GM18507 (cell line): ENCODE results near the gene PSMG1.
"Not testable (repeated sequence)": the region's sequence is repeated elsewhere in the genome, so short reads cannot be mapped to it uniquely, and the experiment has no call there.

Experiments used
- DNase-seq: peaks from one replicate; pipeline ENCODE4 v3.0.0; 2011; ENCODE audit warnings: low read depth; ENCODE audit not compliant: insufficient read length; ENCODE audit errors: extremely low spot score
- FAIRE-seq: peaks from 2 replicates; lab custom pipeline; 2011; peaks lifted over from hg19 to GRCh38; lab: Jason Lieb, UNC

The PSMG1 gene

DNA sequence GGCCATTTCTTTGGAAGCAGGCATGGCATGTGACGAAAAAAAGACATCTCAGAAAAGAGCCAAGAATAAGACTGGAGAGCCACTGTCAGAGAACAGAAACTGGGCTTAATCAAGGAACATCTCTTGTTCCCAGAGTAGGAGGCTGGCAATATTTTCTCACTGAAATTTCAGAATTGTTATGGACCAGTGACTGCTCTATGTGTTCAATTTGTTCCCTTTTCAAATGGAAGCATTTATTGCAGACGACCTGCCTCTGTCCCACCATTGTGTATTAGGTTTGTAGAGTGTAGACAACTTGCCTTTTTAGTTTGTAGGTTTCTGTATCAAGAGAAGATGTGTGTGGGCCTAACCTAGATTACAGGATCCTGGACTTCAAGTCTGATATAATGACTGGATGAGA, 18.7 kb downstream of the PSMG1 start:
- FAIRE-seq (no peak), DNase-seq (no peak)

DNA sequence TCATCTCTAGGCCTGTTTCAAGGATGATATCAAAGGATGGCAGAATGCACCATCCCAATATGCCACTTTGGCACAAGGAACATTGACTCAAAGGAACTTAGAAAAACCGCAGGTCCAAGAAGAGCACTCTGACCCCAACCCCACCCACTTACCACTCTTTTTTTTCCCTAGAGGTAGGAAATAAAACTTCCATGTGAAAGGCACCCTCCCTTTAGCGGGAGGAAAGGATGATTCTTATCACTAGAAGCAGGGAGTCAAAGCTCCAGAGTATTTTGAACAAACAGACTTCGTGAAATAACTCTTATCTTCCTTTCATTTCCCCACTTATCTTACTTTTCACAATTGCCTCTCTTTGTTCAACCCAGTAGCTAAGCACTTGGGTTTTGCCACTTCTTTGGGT, 22.2 kb downstream of the PSMG1 start:
- DNase-seq (no peak), FAIRE-seq (no peak)

DNA sequence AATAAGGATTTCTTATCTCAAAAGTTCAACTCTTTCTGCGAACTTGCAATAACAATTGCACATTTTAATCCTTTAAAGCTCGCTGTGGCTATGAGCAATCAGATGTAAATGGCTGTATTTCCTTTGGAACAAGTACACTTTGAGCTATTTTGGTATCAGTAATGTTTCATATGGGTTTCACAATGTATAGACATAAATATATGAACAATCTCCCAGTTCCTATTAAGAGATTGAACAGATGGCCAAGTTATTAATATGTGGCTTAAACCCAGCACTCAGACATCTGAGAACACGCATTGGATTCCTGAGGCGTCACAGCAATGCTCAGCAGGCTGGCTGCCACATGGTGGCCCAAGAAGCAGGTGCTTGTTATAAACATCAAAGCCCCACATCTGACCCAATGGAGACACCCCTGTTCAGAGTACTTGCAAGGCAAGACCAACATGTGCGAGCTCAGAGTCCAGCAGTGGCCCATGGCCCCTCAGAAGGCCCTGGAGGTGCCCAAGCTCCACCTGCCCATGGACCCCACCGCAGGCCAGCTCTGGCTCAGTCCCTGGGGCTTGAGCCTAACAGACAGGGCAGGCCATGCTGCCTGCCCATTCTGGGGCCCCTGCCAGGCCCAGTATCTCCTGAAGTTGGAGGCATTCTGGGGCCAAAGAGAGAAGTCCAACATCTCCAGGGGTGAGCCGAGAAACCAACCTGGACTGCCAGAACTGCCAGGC, 23.7 kb downstream of the PSMG1 start:
- FAIRE-seq (no peak), DNase-seq (no peak)

DNA sequence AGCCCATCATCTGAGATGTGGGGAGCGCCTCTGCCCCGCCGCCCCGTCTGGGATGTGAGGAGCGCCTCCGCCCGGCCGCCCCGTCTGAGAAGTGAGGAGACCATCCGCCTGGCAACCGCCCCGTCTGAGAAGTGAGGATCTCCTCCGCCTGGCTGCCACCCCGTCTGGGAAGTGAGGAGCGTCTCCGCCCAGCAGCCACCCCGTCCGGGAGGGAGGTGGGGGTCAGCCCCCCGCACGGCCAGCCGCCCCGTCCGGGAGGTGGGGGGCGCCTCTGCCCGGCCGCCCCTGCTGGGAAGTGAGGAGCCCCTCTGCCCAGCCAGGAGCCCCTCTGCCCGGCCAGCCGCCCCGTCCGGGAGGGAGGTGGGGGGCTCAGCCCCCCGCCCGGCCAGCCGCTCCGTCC, 26.0 kb downstream of the PSMG1 start:
- DNase-seq, FAIRE-seq: not testable (repeated sequence)

DNA sequence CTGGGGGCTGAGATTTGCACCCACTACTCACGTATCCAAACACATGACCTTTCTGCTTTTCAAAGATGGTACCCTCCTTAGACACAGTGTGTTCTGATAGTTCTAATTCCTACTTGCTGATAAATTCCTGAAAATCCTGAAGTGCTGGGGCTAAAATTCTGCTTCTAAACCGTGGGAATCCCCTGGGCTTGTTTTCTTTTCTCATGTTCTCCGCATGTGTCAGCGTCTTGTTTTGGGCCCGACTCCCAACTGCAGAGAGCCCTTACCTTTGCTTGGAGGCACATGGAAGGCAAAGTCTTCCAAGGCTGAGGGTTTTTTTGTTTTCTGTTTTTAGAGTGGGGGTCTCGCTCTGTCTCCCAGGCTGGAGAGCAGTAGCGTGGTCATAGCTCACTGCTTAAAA, 27.2 kb downstream of the PSMG1 start:
- no peak for DNase-seq
- FAIRE-seq, result no peak

DNA sequence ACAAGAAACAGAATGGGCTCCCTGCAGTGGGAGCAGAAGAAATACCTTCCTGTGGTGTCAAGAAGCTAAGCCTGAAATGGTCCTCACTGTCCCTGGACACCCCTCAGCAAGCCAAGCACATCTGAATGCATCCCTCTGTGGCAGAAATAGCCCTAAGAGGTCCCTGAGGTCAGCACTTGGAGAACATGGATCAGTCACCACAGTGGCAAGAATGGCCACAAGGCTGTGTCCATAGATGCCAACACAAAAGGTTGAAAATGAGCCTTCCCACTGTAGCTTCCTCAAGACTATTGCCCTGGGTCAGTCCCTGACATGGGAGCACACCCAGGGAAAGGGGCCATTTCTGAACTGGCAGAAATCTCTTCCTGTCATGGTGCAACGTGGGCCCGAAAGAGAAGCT, 27.7 kb downstream of the PSMG1 start:
- FAIRE-seq, result no peak
- no peak for DNase-seq

DNA sequence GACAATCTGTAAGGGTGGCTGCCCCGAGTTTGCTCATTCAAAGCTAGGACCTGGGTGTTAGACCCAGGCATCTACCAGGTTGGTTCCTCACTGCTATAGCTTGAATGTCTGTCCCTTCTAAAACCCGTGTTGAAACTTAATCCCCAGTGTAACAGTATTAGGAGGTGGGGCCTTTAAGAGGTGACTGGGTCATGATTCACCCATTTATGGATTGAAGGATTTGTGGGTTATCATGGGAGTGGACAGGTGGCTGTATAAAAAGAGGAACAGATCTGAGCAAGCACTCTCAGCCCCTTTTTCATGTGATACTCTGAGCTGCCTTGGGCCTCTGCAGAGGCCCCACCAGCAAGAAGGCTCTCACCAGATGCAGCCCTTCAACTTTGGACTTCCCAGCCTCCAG, 29.4 kb downstream of the PSMG1 start:
- DNase-seq (no peak), FAIRE-seq (no peak)

DNA sequence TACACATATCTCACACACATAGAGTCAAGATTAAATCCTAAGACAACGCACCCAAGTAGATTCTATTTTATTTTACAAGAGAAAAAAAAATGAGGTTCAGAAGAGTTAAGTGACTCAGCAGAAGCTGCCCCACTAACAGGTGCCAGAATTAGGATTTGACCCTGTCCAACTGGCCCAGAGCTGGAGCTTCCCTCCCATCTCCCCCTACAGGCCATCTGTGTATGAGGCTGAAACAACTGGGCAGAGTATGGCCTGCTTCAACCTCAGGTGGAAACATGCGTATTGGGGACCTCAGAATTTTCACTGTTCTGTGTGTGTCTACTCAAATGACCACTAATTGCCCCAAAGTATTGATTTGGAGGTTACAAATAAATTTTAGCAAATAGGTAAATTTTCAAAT, 29.9 kb downstream of the PSMG1 start:
- DNase-seq, result no peak
- no peak for FAIRE-seq

DNA sequence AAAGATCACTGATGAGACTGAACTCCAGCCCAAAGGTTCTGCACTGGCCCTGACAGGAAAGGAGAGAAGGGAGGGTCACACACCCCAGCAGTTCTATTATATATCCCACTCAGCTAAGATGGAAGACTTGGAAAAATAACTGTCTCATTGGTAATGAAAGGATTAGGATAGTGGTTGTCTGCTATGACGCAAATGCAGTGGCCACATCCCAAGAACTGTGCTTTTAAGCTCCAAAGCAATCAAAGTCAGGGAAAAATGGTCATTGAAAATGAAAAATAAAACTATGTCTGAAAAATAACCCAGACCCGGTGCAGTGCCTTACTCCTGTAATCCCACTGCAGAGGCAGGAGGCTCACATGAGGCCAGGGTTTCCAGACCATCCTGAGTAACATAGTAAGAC, 31.0 kb downstream of the PSMG1 start:
- FAIRE-seq (no peak), DNase-seq (no peak)

DNA sequence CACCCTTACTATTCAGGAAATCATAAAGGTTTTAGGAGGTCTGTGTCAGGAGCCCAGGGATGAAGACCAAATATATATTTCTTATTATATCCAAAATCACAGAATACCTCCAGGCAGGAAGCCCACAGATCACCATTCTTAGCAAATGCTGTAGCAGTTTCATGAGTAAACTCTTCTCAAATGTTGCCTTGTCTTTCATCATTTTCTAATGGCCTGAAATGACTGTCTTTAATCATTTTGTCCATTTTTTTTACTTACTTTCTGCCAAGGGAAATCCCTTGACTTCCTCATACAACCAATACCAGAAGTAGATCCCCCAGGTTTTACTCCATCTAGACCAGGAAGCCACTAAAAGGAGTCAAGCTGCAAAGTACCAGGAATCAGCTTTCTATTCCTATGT, 32.4 kb downstream of the PSMG1 start:
- no peak for FAIRE-seq
- no peak for DNase-seq

DNA sequence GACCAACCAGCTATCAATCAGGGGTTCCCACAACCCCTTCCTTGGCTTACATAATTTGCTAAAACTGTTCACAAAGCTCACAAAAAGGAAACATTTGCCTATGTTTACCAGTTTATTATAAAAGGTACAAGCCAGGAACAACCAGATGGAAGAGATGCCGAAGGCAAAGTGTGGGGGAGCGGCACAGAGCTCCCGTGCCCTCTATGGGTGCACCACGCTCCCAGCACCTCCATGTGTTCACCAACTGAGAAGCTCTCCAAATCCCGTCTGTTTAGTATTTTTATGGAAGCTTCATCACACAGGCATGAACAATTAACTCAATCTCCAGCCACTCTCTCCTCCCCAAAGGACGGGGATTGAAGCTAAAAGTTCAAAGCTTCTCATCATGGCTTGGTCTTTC, 32.9 kb downstream of the PSMG1 start:
- no peak for FAIRE-seq
- DNase-seq, result no peak

DNA sequence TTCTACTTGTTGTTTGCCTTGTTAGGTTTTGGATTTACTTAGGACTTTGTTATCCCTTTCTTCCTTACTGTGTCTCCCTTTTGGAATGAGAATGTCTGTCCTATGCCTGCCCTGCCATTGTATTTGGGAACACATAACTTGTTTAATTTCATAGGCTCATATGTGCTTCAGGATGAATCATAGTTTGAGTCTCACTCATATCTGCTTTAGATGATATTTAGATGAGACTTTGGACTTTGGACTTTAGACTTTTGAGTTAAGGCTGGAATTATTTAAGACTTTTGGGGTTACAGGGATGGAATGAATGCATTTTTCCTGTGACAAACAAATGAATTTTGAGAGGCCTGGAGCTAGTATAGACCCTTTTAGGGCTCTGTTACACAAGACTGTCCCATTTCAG, 33.4 kb downstream of the PSMG1 start:
- DNase-seq (no peak), FAIRE-seq (no peak)

DNA sequence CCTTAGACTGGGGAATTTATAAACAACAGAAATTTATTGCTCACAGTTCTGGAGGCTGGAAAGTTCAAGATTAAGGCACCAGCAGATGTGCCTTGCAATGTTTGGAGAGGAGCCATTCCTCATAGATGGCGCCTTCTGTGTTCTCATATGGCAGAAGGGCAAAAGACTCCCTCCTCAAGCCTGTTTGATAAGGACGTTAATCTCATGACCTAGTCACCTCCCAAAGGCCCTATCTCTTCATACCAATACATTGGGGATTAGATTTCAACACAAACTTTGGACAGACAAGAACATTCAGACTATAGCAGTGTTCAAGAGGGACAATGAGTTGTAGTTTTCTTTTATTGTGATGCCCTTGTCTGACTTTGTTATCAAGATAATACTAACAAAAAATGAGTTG, 34.3 kb downstream of the PSMG1 start:
- no peak for DNase-seq
- no peak for FAIRE-seq

DNA sequence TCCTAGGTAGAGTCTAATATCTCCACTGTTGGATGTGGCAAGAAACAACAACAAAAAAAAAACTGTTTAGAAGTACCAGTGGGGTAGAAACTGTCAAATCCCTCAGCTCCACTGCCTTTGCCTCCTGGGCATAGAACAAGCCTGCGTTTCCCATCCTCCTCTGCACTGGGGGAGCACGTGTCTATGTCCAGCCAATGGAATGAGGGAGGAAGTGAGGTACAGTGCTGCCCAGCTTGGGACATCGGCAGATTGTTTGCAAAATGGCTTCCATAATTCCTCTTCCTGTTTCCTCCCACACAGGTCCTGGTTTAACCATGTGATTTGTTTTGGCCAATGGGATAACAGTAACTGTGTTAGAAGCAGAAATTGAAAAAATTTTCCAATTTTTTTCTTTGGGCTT, 39.1 kb downstream of the PSMG1 start:
- FAIRE-seq (no peak), DNase-seq (no peak)

DNA sequence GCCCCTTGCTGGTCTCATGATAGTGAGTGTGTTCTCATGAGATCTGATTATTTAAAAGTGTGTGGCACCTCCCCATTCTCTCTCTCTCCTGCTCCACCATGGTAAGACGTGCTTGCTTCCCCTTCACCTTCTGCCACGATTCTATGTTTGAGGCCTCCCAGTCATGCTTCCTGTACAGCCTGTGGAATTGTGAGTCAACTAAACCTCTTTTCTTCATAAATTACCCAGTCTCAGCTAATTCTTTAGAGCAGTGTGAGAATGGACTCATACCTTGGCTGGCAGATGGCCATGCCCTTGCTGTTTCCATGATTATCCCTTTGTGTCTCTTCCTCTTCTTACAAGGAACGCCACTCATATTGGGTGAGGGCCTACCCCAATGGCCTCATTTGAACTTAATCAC, 40.3 kb downstream of the PSMG1 start:
- DNase-seq (no peak), FAIRE-seq (no peak)

DNA sequence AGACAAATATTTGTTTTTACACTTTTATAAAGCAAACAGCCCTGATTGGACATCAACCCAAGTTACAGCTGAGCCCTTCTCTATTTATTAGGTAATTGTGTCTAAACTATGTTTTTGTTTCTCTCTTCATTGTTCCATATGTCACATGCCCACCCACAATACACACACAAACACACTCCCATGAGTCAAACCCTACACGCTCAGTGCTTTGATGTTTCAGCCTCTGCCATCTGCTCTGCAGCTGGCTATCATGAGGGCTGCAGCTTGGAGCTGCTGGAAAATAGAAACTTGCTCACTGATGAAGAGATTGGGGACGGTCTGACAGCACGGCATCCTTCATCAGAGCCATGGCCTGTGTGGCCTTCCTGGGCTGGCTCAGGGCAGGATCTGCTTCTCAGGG, 41.7 kb downstream of the PSMG1 start:
- DNase-seq (no peak), FAIRE-seq (no peak)

DNA sequence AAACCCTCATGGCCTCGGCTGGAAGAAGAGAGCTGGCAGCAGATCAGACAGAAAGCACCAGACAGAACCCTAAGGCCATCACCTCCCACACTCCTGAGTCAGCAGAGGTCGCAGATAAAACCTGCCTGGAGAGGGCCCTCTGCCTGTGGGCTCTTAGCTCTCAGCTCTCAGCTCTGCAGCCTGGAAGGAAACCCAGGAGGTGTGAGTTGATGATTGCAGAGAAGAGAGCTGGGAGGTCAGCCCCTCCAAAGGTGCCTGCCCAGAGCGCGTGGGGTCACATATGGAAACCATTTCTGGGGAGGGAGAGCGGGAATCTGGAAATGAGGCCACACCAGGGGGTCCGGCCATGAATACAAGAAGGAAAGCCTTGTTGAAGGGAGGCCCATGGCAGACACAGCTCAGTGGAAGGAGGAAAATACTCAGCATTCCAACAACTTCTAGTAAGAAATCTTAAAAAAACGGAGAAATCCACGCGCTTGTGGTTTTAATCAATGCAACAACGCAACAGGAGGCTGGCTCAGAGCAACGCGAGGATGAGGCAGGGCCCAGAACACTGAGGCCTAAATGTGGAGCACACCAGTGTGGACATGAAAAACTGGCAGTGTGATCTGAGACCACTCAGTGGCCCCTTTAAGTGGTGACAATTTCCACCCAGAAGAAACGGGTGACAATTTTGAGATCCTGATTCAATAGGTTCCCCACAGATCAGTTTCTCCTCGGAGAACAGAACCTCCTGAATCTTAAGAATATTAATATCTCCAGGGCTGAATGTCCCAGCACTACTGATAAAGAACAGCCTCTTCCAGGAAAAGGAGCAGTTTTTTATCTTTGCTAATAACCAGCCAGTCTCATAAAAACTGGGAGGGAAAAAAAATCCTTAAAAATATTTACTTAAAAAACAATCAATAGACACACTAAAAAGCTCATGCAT, 45.7 kb downstream of the PSMG1 start:
- no peak for FAIRE-seq

DNA sequence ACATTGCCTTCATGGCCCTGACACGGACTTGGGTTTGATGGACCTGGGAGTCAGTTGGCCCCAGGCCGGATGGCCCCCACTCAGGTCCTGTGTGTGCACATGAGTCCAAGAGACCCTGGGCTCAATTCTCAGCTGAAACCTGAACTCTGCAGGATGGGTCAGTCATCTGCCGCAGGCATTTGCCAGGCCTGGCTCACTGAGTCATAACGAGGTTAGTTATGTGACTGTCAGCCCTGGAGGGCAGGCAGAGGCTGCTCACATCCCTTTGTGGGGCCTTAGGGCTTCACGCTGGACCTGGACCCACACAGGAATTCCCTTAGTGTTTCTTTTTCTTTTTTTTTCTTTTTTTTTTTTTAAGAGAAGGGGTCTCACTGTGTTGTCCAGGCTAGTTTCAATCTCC, 46.5 kb downstream of the PSMG1 start:
- DNase-seq, result no peak
- FAIRE-seq, result no peak

More for the DNA sequence above, 45.7 kb downstream of the PSMG1 start:
- no peak for DNase-seq

DNA sequence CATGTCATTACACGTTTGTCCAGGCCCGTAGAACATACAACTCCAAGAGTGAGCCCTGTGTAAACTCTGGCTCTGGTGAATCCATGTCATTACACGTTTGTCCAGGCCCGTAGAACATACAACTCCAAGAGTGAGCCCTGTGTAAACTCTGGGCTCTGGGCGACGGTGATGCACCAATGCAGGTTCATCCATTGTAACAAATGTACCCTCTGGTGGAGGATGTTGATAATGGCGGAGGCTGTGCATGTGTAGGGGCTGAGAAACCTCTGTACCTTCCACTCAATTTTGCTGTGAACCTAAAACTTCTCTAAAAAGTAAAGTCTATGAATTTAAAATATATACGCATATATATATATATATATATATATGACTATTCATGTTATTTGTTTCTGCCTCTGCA, 47.1 kb downstream of the PSMG1 start:
- FAIRE-seq, DNase-seq: not testable (repeated sequence)

DNA sequence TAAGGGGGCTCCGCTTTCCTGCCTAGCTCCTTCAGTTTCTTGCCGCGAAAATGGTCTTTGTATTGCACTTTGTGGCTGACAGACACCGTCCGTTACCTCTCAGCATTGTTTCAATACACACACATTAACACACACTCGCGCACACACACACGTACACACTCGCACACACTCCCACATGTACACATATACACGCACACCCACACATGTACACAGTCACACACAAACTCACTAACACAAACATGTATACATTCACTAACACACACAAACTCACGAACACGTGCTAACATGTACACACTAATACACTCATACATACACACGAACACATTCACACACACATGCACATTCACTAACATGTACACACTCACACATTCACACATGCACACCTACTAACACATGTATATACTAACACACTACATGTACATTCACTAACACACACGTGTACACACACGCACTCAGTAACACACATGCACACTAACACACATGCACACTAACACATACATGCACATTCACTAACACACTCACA, 48.9 kb downstream of the PSMG1 start:
- DNase-seq (no peak), FAIRE-seq (no peak)

DNA sequence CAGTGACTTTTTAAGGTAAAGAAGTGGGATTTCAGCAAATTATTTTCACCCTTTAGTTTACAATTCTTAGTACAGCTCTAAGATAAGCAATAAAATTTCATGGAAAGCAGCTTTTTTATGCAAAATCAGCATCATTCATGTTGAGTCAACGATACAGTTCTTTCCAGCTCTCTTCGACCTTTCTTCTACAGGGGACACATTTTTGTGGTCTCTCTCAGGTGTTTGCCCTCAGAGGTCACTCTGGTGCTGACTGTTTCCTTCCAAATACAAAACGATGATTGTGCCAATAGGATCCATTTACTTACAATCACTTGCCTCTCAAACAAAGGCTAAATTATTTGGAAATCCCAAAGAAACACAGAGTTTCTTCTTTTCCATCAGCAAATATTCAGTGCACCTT, 51.0 kb downstream of the PSMG1 start:
- DNase-seq (no peak), FAIRE-seq (no peak)
